ENCODE results near the gene CLASRP. TPM values are rescaled to one million over a fixed set of nuclear protein-coding genes. Genes with fewer than 3 reads are reported as not detected.

Gene CLASRP
- total and polyA plus RNA-seq, 2 donors (not counting 1 experiment from before 2014, with no cell fraction given) = 12.1 to 15.7 TPM

GRCh38 chr19:45061965-45062364 is 23.1 kb downstream of the CLASRP start:
- peaks cover 51% of the 10 kb centered on the region for H3K36me3 ChIP-seq (ENCODE audit: control insufficient read depth, insufficient read depth, low read length)
- H3K79me2 ChIP-seq (ENCODE audit: control insufficient read depth, insufficient read depth, low read length) = no peaks in the 10 kb centered on the region
- no peak for DNase-seq (ENCODE audit: low read depth in 2 of 2)
- TF ChIP-seq CTCF (conservative IDR thresholded peaks at IDR 0.05 in 1 of 2, IDR thresholded peaks at IDR 0.05 in 1 of 2; ENCODE audit: low read depth in 1 of 2, low read length in 2 of 2) (no peak), EZH2 (IDR thresholded peaks at IDR 0.05; ENCODE audit: low read length, missing control alignments) (no peak)
- no peaks in the 10 kb centered on the region for H3K27me3 ChIP-seq (ENCODE audit: control insufficient read depth, insufficient read depth, low read length)
- H2AFZ ChIP-seq (ENCODE audit: low read length) = no peak overlapping the region
- H3K4me1 ChIP-seq (ENCODE audit: control insufficient read depth, extremely low read depth, insufficient read depth, low read length) = no peaks in the 10 kb centered on the region
- no peak overlapping the region for H3K9ac ChIP-seq (ENCODE audit: insufficient read depth, low read length)
- no peaks in the 10 kb centered on the region for H4K20me1 ChIP-seq (ENCODE audit: control insufficient read depth, extremely low read depth, insufficient read depth, low read length)
- no peak overlapping the region for H3K4me3 ChIP-seq (replicated peaks in 1 of 4; ENCODE audit: control extremely low read depth in 1 of 4, insufficient read depth in 1 of 4, low read depth in 3 of 4, low read length in 4 of 4)
- H3K4me2 ChIP-seq (ENCODE audit: extremely low read depth, insufficient read depth, low read length) = no peak overlapping the region
- no peak overlapping the region for H3K27ac ChIP-seq (ENCODE audit: insufficient read depth, low read length)
- no peaks in the 10 kb centered on the region for H3K9me3 ChIP-seq (ENCODE audit: control insufficient read depth, insufficient read depth, low read depth, low read length)

GRCh38 chr19:45063851-45064801 is 25.3 kb downstream of the CLASRP start:
- H3K36me3 ChIP-seq (ENCODE audit: control insufficient read depth, insufficient read depth, low read length) = peaks cover 51% of the 10 kb centered on the region
- H3K27ac ChIP-seq (ENCODE audit: insufficient read depth, low read length) = no peak overlapping the region
- TF ChIP-seq EZH2 (IDR thresholded peaks at IDR 0.05; ENCODE audit: low read length, missing control alignments) (no peak), CTCF (conservative IDR thresholded peaks at IDR 0.05 in 1 of 2, IDR thresholded peaks at IDR 0.05 in 1 of 2; ENCODE audit: low read depth in 1 of 2, low read length in 2 of 2) (no peak)
- no peak overlapping the region for H2AFZ ChIP-seq (ENCODE audit: low read length)
- DNase-seq (ENCODE audit: low read depth in 2 of 2) = no peak
- no peak overlapping the region for H3K9ac ChIP-seq (ENCODE audit: insufficient read depth, low read length)
- no peaks in the 10 kb centered on the region for H3K4me1 ChIP-seq (ENCODE audit: control insufficient read depth, extremely low read depth, insufficient read depth, low read length)
- no peaks in the 10 kb centered on the region for H3K27me3 ChIP-seq (ENCODE audit: control insufficient read depth, insufficient read depth, low read length)
- no peaks in the 10 kb centered on the region for H3K79me2 ChIP-seq (ENCODE audit: control insufficient read depth, insufficient read depth, low read length)
- H4K20me1 ChIP-seq (ENCODE audit: control insufficient read depth, extremely low read depth, insufficient read depth, low read length) = no peaks in the 10 kb centered on the region
- H3K4me2 ChIP-seq (ENCODE audit: extremely low read depth, insufficient read depth, low read length) = no peak overlapping the region
- no peaks in the 10 kb centered on the region for H3K9me3 ChIP-seq (ENCODE audit: control insufficient read depth, insufficient read depth, low read depth, low read length)
- H3K4me3 ChIP-seq (replicated peaks in 1 of 4; ENCODE audit: control extremely low read depth in 1 of 4, insufficient read depth in 1 of 4, low read depth in 3 of 4, low read length in 4 of 4) = no peak overlapping the region

- H3K27ac ChIP-seq (ENCODE audit: insufficient read depth, low read length) = no peak overlapping the region
- H3K27me3 ChIP-seq (ENCODE audit: control insufficient read depth, insufficient read depth, low read length) = no peaks in the 10 kb centered on the region
- no peak for DNase-seq (ENCODE audit: low read depth in 2 of 2)
- H2AFZ ChIP-seq (ENCODE audit: low read length) = no peak overlapping the region
- no peak overlapping the region for H3K4me3 ChIP-seq (replicated peaks in 1 of 4; ENCODE audit: control extremely low read depth in 1 of 4, insufficient read depth in 1 of 4, low read depth in 3 of 4, low read length in 4 of 4)
- TF ChIP-seq CTCF (conservative IDR thresholded peaks at IDR 0.05 in 1 of 2, IDR thresholded peaks at IDR 0.05 in 1 of 2; ENCODE audit: low read depth in 1 of 2, low read length in 2 of 2) (no peak), EZH2 (IDR thresholded peaks at IDR 0.05; ENCODE audit: low read length, missing control alignments) (no peak)
- no peak overlapping the region for H3K4me2 ChIP-seq (ENCODE audit: extremely low read depth, insufficient read depth, low read length)
- no peaks in the 10 kb centered on the region for H4K20me1 ChIP-seq (ENCODE audit: control insufficient read depth, extremely low read depth, insufficient read depth, low read length)
- no peaks in the 10 kb centered on the region for H3K79me2 ChIP-seq (ENCODE audit: control insufficient read depth, insufficient read depth, low read length)
- no peak overlapping the region for H3K9ac ChIP-seq (ENCODE audit: insufficient read depth, low read length)
- H3K9me3 ChIP-seq (ENCODE audit: control insufficient read depth, insufficient read depth, low read depth, low read length) = no peaks in the 10 kb centered on the region
- H3K4me1 ChIP-seq (ENCODE audit: control insufficient read depth, extremely low read depth, insufficient read depth, low read length) = no peaks in the 10 kb centered on the region
- H3K36me3 ChIP-seq (ENCODE audit: control insufficient read depth, insufficient read depth, low read length) = peaks cover 49% of the 10 kb centered on the region
These were observed 28.2 kb downstream of the CLASRP start for GRCh38 chr19:45066921-45067661.
